HCT116 (cell line): Measurements from ENCODE around the gene ABR.

ENCODE experiments used
- EGR1 ChIP-seq: IDR thresholded peaks from 2 replicates; pipeline ENCODE4 v1.6.1; 2012; ENCODE audit warnings: low read depth
- POLR2A ChIP-seq: IDR thresholded peaks from 2 replicates; pipeline ENCODE4 v1.7.0; 2011; ENCODE audit warnings: borderline replicate concordance; ENCODE audit not compliant: insufficient read depth, insufficient read length; ENCODE audit errors: extremely low read depth
- POLR2AphosphoS5 ChIP-seq: IDR thresholded peaks from 2 replicates; pipeline ENCODE4 v1.6.1; 2011; ENCODE audit warnings: mild to moderate bottlenecking, low read depth, low read length, moderate library complexity
- TF ChIP-seq, protein P1 (sequence below), 3 experiments: fragments of 200-600 bp in 1 of 3; sonication (generic) in 1 of 3; IDR thresholded peaks in 2 of 3; conservative IDR thresholded peaks in 1 of 3; 2 replicates each; pipeline ENCODE4 v1.5.1; 2012 to 2017; ENCODE audit warnings: low read depth in 2 of 3, low read length in 2 of 3, antibody characterized with exemption in 1 of 3, borderline replicate concordance in 1 of 3, control low read depth in 1 of 3, mild to moderate bottlenecking in 1 of 3, mixed read lengths in 1 of 3, mixed run types in 1 of 3, moderate library complexity in 1 of 3; ENCODE audit not compliant: insufficient read depth in 1 of 3

DNA sequence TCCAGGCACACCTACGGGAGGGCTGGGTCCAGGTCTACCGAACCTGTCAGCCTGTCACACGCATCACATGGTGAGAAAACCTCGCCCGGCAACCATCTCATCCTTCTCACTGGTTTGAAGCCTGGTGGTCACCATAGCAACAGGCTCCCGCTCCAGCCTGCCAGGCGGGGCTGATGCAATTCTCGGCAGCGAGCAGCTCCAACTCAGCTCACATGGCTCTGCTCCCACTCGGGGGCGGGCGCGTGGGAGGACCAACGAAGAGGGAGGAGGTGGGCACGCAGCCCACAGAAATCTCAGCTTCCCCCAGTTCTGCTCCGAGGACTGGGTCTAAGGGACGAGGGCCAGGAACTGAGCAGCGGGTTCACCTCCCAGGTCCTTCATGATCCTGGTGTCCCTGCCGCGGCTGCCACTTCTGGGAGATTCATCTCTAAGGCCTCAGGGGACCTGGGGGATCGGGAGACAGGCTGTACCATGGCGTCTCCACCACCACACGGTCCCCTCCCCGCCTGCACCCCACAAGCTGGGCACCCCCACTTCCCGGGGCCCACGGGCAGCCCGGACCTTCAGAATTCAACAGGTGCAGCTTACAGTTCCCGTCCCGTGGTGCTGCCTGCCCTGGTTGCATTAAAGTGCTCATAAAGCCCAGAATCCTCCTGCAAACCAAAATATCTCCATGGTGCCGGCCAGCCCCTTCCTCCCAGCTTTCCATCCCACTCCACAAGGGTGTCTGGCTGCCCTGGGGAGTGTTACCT, 25.8 kb downstream of the ABR start:
- no peak for TF ChIP-seq EGR1
- TF ChIP-seq, protein P1, sequence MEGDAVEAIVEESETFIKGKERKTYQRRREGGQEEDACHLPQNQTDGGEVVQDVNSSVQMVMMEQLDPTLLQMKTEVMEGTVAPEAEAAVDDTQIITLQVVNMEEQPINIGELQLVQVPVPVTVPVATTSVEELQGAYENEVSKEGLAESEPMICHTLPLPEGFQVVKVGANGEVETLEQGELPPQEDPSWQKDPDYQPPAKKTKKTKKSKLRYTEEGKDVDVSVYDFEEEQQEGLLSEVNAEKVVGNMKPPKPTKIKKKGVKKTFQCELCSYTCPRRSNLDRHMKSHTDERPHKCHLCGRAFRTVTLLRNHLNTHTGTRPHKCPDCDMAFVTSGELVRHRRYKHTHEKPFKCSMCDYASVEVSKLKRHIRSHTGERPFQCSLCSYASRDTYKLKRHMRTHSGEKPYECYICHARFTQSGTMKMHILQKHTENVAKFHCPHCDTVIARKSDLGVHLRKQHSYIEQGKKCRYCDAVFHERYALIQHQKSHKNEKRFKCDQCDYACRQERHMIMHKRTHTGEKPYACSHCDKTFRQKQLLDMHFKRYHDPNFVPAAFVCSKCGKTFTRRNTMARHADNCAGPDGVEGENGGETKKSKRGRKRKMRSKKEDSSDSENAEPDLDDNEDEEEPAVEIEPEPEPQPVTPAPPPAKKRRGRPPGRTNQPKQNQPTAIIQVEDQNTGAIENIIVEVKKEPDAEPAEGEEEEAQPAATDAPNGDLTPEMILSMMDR (IDR thresholded peaks at IDR 0.05 in 2 of 3, conservative IDR thresholded peaks at IDR 0.05 in 1 of 3; ENCODE audit: borderline replicate concordance in 1 of 3, insufficient read depth in 1 of 3, low read depth in 2 of 3, low read length in 2 of 3) = no peak
- no peak for TF ChIP-seq POLR2A
- TF ChIP-seq POLR2AphosphoS5 = no peak
